DMS53 treated with DMSO at 0.1 percent for 48 hours (cell line): ENCODE results near the gene OTC.

Experiments
- DNase-seq: peaks from one replicate; lab custom pipeline; 2025; ENCODE audit not compliant: unreplicated experiment; lab: John Stamatoyannopoulos, UW

OTC gene

GRCh38 chrX:38352362-38352761 lies at the start of gene OTC:
OTC (plus strand) TSS chrX:38352604; CDS start chrX:38352697, 93 bp downstream.
- no peak for DNase-seq

- DNase-seq, result no peak
Observed at GRCh38 chrX:38304010-38304409, 48.4 kb upstream of the OTC start.

GRCh38 chrX:38305971-38306370 lies 46.4 kb upstream of the OTC start:
- DNase-seq, result no peak

DNA sequence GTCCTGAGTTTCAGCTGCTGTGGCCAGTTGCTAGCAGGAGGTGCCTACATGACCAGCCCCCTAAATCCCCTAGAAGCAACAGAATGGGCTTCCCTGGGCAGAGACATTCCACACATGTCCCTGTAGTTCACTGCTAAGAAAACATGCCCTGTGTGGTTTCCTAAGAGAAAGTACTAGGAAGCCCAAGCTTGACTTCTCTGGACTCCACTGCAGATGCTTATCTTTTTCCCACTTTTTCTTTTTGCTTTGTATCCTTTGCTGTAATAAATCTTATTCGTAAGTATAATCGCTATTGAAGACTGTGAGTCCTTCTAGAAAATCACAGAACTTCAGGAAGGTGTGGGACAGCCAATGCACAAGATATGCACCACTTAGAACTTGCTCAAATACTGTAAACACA lies 40.7 kb upstream of the OTC start:
- no peak for DNase-seq

DNA sequence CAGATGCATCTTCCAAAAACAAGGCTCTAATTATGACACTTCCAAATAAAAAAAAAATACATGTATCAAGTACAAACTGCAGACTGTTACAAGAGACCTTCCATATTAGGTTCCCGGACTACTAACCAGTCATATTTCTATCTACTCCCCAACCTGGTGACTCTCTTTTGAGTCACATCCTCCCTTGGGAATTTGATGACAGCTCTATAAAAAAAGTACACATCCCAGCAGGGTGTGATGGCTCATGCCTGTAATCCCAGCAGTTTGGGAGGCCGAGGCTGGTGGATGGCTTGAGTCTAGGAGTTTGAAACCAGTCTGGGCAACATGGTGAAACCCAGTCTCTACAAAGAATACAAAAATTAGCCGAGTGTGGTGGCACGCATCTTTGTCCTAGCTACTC lies 40.0 kb upstream of the OTC start:
- DNase-seq, result no peak

DNA sequence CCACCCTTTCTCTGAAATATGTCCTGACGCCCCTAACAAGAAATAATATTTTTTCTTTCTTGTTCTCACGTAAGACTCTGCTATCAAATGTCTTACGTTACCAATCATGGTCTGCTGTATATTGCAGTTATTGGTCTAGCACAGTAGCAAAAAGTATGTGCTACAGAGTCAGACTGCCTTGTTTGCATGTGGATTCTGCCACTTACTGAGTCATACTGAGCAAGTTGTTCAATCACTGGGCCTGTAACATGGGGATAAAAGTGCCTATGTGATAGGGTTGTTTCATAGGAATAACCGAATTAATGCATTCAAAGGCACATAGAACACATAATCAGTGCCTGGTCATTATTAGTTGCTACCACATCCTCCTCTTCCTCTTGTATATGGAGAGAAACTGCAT lies 39.2 kb upstream of the OTC start:
- no peak for DNase-seq

DNA sequence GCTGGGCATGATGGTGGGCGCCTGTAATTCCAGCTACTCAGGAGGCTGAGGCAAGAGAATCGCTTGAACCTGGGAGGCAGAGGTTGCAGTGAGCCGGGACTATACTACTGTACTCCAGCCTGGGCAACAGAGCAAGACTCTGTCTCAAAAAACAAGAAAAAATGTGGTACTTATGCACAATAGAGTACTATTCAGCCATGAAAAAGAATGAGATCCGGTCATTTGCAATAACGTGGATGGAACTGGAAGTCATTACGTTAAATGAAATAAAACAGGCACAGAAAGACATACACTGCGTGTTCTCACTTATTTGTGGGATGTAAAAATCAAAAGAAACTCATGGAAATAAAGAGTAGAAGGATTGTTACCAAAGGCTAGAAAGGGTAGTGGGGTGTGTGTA lies 37.2 kb upstream of the OTC start:
- no peak for DNase-seq

DNA sequence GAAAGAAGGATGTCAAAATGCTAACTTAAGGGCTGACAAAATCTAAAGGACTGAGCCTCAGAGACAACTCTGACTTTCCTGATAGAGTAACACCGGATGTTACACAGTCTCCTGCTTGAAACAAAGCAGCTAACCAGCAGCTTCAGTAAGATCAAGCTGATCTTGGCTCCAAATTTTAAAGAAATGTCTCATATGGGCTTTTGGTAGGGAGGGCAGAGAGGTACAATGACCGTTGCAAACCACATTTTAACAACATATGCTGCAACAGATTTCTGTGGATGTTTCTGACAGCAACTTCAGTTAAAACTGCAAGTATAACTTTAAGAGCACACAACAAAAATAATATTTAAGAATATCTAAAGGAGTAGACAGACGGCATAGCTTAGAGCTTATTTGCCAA lies 34.2 kb upstream of the OTC start:
- DNase-seq, result no peak

DNA sequence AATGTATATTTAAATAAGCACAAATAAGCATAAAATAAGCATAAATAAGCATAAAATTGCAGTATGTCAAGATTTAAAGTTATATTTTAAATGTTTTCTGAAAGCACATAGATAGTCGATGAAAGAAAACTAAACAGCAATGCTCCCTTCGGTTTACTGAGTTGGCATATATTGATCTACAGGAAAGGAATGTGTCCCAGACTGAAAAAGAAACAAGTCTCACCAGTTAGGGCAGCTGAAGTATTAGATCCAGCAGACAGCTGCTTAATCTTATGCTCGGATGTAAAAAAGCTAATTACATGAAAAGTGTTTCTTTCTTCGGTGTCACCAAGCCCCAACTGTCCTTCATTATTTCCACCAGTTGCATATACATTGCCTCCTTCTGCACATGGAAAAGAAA lies 33.8 kb upstream of the OTC start:
- DNase-seq, result no peak

GRCh38 chrX:38320819-38321218 lies 31.6 kb upstream of the OTC start:
- no peak for DNase-seq

GRCh38 chrX:38326086-38326485 lies 26.3 kb upstream of the OTC start:
- DNase-seq, result no peak

GRCh38 chrX:38327007-38327774 lies 25.2 kb upstream of the OTC start, which contains the start of gene RPGR:
RPGR (minus strand) TSS chrX:38327509; CDS start chrX:38327367, 142 bp downstream.
- peak; percentile 72 for DNase-seq

GRCh38 chrX:38327775-38328081 lies 24.7 kb upstream of the OTC start:
- DNase-seq, result no peak

DNA sequence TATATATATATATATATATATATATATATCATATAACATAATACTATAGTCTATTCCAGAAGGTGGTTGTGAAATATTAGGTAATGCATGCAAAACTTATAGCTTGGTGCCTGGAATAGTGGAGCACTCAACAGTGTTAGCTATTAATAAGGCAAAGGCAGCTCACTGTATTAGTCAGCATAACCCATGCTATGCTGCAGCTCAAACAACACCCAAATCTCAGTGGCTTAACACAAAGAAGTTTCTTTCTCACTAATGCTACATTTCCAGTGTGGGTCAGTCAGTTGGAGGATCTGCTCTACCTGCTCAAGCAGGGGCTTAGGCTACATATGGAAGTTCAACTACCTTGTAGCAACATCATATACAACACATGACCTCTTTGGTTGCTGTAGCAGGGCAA lies 19.9 kb upstream of the OTC start:
- DNase-seq, result no peak

GRCh38 chrX:38335382-38335781 lies 17.0 kb upstream of the OTC start:
- DNase-seq, result no peak

DNA sequence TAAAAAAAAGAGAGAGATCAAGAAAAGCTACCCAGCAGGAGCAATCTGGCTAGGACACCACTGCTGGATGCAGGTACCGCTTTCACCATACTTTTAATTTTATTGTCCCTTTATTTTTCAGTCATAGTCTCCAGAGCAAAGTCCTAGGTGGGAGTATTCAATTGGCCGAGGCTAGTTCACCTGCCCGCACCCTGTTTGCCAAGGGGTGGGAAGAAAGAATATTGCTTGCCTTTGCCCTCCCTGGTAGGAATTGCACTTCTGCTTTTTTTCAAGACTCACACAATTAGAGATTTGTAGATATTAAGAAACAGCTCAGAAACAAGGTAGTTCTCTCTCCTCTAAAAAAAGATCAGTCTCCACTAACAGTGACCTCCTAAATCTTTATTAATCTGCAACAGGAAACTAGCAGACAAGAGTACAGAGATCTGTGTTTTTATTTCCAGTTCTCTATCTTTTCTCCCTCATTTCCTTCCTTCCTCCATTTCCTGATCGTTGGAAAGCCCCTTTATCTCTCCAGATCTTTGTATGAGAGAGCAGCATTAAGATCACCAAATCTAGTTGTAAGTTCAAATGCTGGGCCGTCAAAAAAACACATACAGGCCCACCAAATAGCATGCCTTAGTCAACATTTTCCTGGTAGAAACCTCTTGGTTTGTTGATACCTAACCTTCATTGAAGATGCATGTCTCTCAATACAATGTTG lies 15.7 kb upstream of the OTC start:
- no peak for DNase-seq

DNA sequence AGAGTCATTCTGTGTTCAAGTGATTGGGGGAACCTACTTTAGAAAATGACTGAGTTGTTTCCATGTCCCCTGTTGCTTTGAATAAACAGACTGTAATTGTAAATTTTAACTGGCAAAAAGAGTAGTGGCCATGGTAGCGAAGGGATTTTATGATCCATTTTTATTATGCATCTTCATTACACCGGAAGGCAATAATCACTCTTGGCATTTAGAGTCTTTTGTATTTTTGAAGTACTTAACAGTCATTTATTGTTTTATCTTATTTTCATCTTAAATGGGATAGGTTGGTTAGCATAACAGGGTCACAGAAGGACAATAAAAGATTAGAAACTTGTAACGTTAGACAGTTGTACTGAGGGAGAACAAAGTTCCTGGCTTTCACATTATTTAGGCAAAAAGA lies 11.0 kb upstream of the OTC start:
- no peak for DNase-seq

DNA sequence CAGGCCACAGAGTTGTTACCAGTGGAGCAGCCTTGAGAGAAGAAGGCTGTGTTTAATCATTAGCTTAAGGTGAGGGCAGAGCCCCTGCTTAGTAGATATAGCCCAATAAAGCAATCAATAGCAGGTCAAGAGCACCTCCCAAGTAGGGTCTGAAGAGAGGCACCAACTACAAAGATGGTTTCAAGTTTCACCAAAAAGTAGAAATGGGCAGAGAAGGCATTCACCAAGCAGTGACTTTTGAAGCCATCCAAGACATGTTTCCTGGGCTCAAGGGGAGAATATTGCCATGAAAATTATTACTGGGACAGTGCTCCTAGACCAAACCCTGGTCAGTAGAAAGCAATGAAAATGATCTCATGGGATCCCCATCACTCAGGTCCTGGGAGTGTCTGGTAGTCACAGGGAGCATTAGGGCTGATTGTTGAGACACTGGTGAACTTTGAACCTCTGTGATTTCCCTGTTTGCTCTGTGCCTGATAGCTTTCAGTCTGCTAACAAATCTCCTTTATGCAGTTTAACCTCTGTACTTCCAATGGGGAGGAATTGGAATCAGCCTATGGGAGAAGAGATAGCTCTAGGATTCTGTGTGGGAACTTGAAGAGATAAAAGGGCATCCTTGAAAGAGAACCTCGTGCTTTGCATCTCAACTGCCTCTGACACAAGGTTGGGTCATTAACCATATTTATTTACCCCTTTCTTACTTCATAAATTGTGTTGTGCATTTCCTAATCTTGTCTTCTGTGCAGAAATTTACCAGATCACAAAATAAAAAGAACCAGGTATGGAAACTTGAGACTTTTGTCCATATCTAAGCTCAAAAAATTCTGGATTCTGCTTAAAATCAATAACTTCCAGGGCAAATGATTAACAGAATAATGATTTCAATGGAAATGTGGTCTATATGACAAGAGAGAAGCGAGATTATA lies 9.3 kb upstream of the OTC start:
- DNase-seq, result peak; percentile 9

DNA sequence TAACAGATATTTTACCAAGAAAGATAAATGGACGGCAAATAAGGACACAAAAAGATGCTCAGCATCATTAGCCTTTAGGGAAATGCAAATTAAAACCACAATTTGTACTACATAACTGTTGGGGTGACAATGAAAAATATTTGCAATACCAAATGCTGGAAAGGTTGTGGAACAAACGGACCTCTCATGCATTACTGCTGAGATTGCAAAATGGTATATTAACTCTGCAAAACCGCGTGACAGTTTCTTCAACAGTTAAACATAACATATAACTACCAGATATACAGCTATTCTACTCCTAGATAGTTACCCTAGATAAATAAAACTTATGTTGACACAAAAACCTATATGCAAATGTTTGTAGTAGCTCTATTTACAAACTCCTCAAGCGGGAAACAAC lies 6.3 kb upstream of the OTC start:
- DNase-seq, result no peak

DNA sequence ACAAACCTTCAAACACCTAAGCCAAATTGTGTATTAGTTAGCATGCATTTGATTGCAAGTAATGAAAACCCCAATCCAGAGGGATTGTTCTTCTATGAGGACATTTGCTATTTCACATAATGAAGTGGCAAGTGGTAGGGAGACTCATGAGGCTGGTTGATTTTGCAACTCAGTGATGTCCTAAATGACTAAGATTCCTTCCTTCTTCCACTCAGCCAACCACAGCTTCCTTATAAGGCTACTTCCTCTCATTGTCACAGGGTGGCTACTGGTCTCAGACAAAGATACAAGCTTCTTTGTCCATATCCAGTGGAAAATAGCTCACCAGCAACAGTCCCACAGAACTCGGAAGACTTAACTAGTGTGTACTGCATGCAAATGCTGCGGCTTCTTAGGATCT lies 5.3 kb upstream of the OTC start:
- DNase-seq, result no peak

- no peak for DNase-seq
Observed at GRCh38 chrX:38351346-38351745, 1.1 kb upstream of the OTC start.

DNA sequence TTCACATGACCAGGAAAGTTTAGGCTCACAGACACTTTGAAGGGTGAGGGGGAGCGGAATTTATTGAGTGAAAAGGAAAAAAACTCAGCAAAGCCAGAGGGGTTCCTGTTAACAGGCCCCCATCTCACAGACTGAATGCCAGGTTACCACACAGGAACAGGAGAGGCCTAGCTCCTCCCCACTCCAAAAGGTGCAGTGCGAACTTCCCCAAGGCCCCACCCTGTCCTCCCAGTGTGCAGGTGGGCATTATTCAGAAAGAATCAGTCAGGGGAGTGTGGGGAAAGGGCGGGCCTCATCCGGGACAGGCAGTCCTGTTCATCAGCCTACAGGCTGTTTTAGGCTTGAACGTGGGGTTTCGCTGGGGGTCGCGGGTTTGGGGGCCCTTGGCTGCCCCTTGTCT lies 4.0 kb downstream of the OTC start:
- DNase-seq, result no peak
